K562 (cell line): Measurements from ENCODE around the gene CASP2. TPM values are rescaled to one million over a fixed set of nuclear protein-coding genes. Genes with fewer than 3 reads are reported as not detected.

Experiments
- CBX2 ChIP-seq: fragments of 200-600 bp; sonication (generic); IDR thresholded peaks from one replicate; pipeline ENCODE4 v1.6.1; 2012; ENCODE audit warnings: mild to moderate bottlenecking, low read length, inconsistent platforms; ENCODE audit not compliant: insufficient read depth, poor library complexity, severe bottlenecking
- CBX5 ChIP-seq: IDR thresholded peaks from 2 replicates; pipeline ENCODE4 v1.6.1; 2014; ENCODE audit warnings: low read depth, borderline replicate concordance
- FOXA3 ChIP-seq, 2 experiments: fragments of 450-650 bp in 1 of 2; sonication (generic) in 1 of 2; formaldehyde crosslinking; IDR thresholded peaks in 1 of 2; conservative IDR thresholded peaks in 1 of 2; 2 replicates each; pipeline versions ENCODE4 v1.4.0 to v1.8.0; 2020 to 2022; ENCODE audit warnings: mild to moderate bottlenecking in 2 of 2, missing genetic modification reagents in 1 of 2
- FOXK1 ChIP-seq: sonication (generic); formaldehyde crosslinking; IDR thresholded peaks from 2 replicates; pipeline ENCODE4 v1.8.0; 2022; ENCODE audit warnings: missing genetic modification reagents, mild to moderate bottlenecking, borderline replicate concordance
- FOXK2 ChIP-seq, 2 experiments: fragments of 450-650 bp; IDR thresholded peaks in 1 of 2; conservative IDR thresholded peaks in 1 of 2; 2 replicates each; pipeline ENCODE4 v1.6.1; 2016; ENCODE audit warnings: low read depth in 2 of 2, mild to moderate bottlenecking in 1 of 2
- HDGF ChIP-seq: fragments of 450-650 bp; IDR thresholded peaks from 2 replicates; pipeline ENCODE4 v1.6.1; 2016
- IRF9 ChIP-seq: fragments of 450-650 bp; IDR thresholded peaks from 2 replicates; pipeline ENCODE4 v1.6.1; 2016; ENCODE audit warnings: missing biosample characterization, missing genetic modification characterization
- KDM1A ChIP-seq, 2 experiments: fragments of 450-650 bp; IDR thresholded peaks; 2 replicates each; pipeline ENCODE4 v1.6.1; 2016; ENCODE audit warnings: mild to moderate bottlenecking in 2 of 2
- LCOR ChIP-seq: sonication (generic); formaldehyde crosslinking; IDR thresholded peaks from 2 replicates; pipeline ENCODE4 v1.8.0; 2022; ENCODE audit warnings: mild to moderate bottlenecking, missing genetic modification reagents
- MYBL2 ChIP-seq, 2 experiments: fragments of 450-650 bp in 1 of 2; sonication (generic) in 1 of 2; formaldehyde crosslinking in 1 of 2; IDR thresholded peaks; 2 replicates each; pipeline versions ENCODE4 v1.6.1 to v1.8.1; 2017 to 2022; ENCODE audit warnings: borderline replicate concordance in 1 of 2, inconsistent platforms in 1 of 2, low read depth in 1 of 2, mild to moderate bottlenecking in 1 of 2, missing genetic modification reagents in 1 of 2, moderate library complexity in 1 of 2
- NCOA1 ChIP-seq: fragments of 450-650 bp; IDR thresholded peaks from 2 replicates; pipeline ENCODE4 v1.6.1; 2016; ENCODE audit warnings: low read depth
- NCOA6 ChIP-seq: fragments of 450-650 bp; IDR thresholded peaks from 2 replicates; pipeline ENCODE4 v1.6.1; 2017; ENCODE audit warnings: mild to moderate bottlenecking
- NFE2 ChIP-seq: IDR thresholded peaks from 2 replicates; pipeline ENCODE4 v1.6.1; 2014; ENCODE audit warnings: antibody characterized with exemption, low read depth
- PCBP1 ChIP-seq: fragments of 200-400 bp; formaldehyde crosslinking; IDR thresholded peaks from 2 replicates; pipeline ENCODE4 v1.6.1; 2018; ENCODE audit warnings: mild to moderate bottlenecking, low read depth, low read length; ENCODE audit not compliant: poor library complexity, severe bottlenecking
- RAD21 ChIP-seq, 2 experiments: fragments of 250-450 bp in 1 of 2; fragments of 450-650 bp in 1 of 2; sonication (Bioruptor Pico) in 1 of 2; formaldehyde crosslinking in 1 of 2; IDR thresholded peaks in 1 of 2; conservative IDR thresholded peaks in 1 of 2; 2 replicates each; pipeline versions ENCODE4 v1.4.0 to v1.8.0; 2020 to 2022; ENCODE audit warnings: mild to moderate bottlenecking in 2 of 2, moderate library complexity in 1 of 2
- RBM25 ChIP-seq: fragments of 200-400 bp; formaldehyde crosslinking; IDR thresholded peaks from 2 replicates; pipeline ENCODE4 v1.6.1; 2018; ENCODE audit warnings: low read length, low read depth, moderate library complexity; ENCODE audit not compliant: severe bottlenecking
- SMAD2 ChIP-seq: fragments of 150-350 bp; IDR thresholded peaks from 2 replicates; pipeline ENCODE4 v1.6.1; 2014; ENCODE audit warnings: low read depth, mild to moderate bottlenecking, low read length
- SMAD4 ChIP-seq: fragments of 250-450 bp; sonication (Bioruptor Pico); conservative IDR thresholded peaks from 2 replicates; pipeline ENCODE4 v1.8.0; 2021; ENCODE audit warnings: inconsistent platforms, mild to moderate bottlenecking, moderate library complexity
- SMARCB1 ChIP-seq: IDR thresholded peaks from 2 replicates; pipeline ENCODE4 v1.6.1; 2011; ENCODE audit warnings: improper control_type of control experiment, low read depth; ENCODE audit not compliant: insufficient read length
- ZBTB8A ChIP-seq: fragments of 450-650 bp; IDR thresholded peaks from 2 replicates; pipeline ENCODE4 v1.6.1; 2018; ENCODE audit warnings: mild to moderate bottlenecking, moderate library complexity; ENCODE audit not compliant: partially characterized antibody
- ZNF124 ChIP-seq: sonication (generic); formaldehyde crosslinking; IDR thresholded peaks from 2 replicates; pipeline ENCODE4 v1.8.1; 2022; ENCODE audit warnings: missing genetic modification reagents
- ZNF512 ChIP-seq: IDR thresholded peaks from 2 replicates; pipeline ENCODE4 v1.6.1; 2016; ENCODE audit warnings: missing genetic modification characterization, missing compliant biosample characterization
- ZNF655 ChIP-seq: fragments of 250-450 bp; sonication (Bioruptor Pico); IDR thresholded peaks from 2 replicates; pipeline ENCODE4 v1.5.0; 2021
- polyA plus RNA-seq, 8 experiments: library from polyadenylated mRNA; depleted of rRNA in 4 of 8; stranded (reverse) in 5 of 8; unstranded in 3 of 8; fragments of >200 nt; fragmentation: Nextera tagmentation in 2 of 8; fragmentation: Illumina TruSeq in 1 of 8; extraction: Ambion mirVana in 2 of 8; extraction: Trizol in 1 of 8; gene quantifications; 2 replicates each; pipeline versions ENCODE4 v1.2.1 to v1.2.3, GENCODE V29; 2011 to 2014; ENCODE audit warnings: inconsistent platforms in 1 of 8, missing spikeins in 1 of 8
- total RNA-seq, 7 experiments: library from RNA; depleted of rRNA in 6 of 7; stranded (reverse); fragments of >200 nt in 6 of 7; fragmentation: Illumina TruSeq in 2 of 7; extraction: Trizol in 2 of 7; gene quantifications; 2 replicates each; pipeline versions ENCODE4 v1.2.1 to v1.2.3, GENCODE V29; 2011 to 2021; ENCODE audit warnings: low replicate concordance in 1 of 7

Gene CASP2
- total and polyA plus RNA-seq, 9 of the 15 experiments (the other 6 are each of a cell fraction or from before 2014, with no cell fraction given): 18.8 to 64.9 (median 24.1) TPM

- TF ChIP-seq RAD21 (CRISPR knock-in tag; conservative IDR thresholded peaks at IDR 0.05 in 1 of 2, IDR thresholded peaks at IDR 0.05 in 1 of 2): no peak
- TF ChIP-seq NCOA6: no peak
- TF ChIP-seq CBX2: no peak
- no peak for TF ChIP-seq ZNF124 (CRISPR knock-in tag)
- TF ChIP-seq FOXK1 (CRISPR knock-in tag): no peak
- no peak for TF ChIP-seq ZBTB8A
- TF ChIP-seq HDGF: no peak
- TF ChIP-seq FOXK2 (conservative IDR thresholded peaks at IDR 0.05 in 1 of 2, IDR thresholded peaks at IDR 0.05 in 1 of 2; ENCODE audit: low read depth in 2 of 2): peak; percentile 66 to 83; a peak in 3 of 4 replicates
- no peak for TF ChIP-seq ZNF512 (tag)
- TF ChIP-seq MYBL2 (IDR thresholded peaks at IDR 0.05; ENCODE audit: low read depth): no peak
- TF ChIP-seq MYBL2 (CRISPR knock-in tag; IDR thresholded peaks at IDR 0.05; ENCODE audit: borderline replicate concordance): no peak
- TF ChIP-seq SMAD4 (CRISPR knock-in tag): no peak
- TF ChIP-seq NFE2: 0 out of 2 replicates have a peak, but pooled peaks have one; percentile 30
- peak; percentile 53 to 87; a peak in 3 of 4 replicates for TF ChIP-seq FOXA3 (CRISPR knock-in tag; conservative IDR thresholded peaks at IDR 0.05 in 1 of 2, IDR thresholded peaks at IDR 0.05 in 1 of 2)
- no peak for TF ChIP-seq CBX5
- TF ChIP-seq ZNF655 (CRISPR knock-in tag): no peak
- no peak for TF ChIP-seq SMAD2
- no peak for TF ChIP-seq IRF9 (tag)
- no peak for TF ChIP-seq NCOA1
- TF ChIP-seq PCBP1: no peak
- TF ChIP-seq SMARCB1: no peak
- TF ChIP-seq RBM25: no peak
- TF ChIP-seq KDM1A (IDR thresholded peaks at IDR 0.05): no peak
- TF ChIP-seq LCOR (CRISPR knock-in tag): no peak
Observed at GRCh38 chr7:143259765-143260164, 28.4 kb upstream of the CASP2 start (continued).
